Breast epithelium (tissue), 4 donors: Measurements from ENCODE around the gene ZNF536. TPM values are rescaled to one million over a fixed set of nuclear protein-coding genes. Genes with fewer than 3 reads are reported as not detected.

Experiments used
- DNase-seq, 2 donors: peaks; one replicate each; pipeline ENCODE4 v3.0.0-alpha.2; 2019; ENCODE audit warnings: low spot score in 2 of 2
- H3K27ac ChIP-seq, 2 donors: fragments of 200-600 bp; sonication (generic) in 1 of 2; one replicate each; pipeline ENCODE4 v1.5.1; 2016 to 2019; ENCODE audit warnings: mild to moderate bottlenecking in 1 of 2
- H3K27me3 ChIP-seq, 2 donors: fragments of 200-600 bp; sonication (generic) in 1 of 2; one replicate each; pipeline versions ENCODE4 v1.5.1 to v1.6.0; 2017 to 2019; ENCODE audit warnings: control low read depth in 1 of 2, mild to moderate bottlenecking in 1 of 2
- H3K36me3 ChIP-seq: fragments of 200-600 bp; one replicate; pipeline ENCODE4 v1.5.1; 2019
- H3K4me1 ChIP-seq, 2 donors: fragments of 200-600 bp; sonication (generic); one replicate each; pipeline ENCODE4 v1.5.1; 2016 to 2019; ENCODE audit warnings: control low read depth in 1 of 2
- H3K4me3 ChIP-seq, 3 donors: fragments of 200-600 bp; sonication (generic); 1 replicate in 2 of 3; 2 replicates in 1 of 3; pipeline ENCODE4 v1.5.1; 2016 to 2019; ENCODE audit warnings: mild to moderate bottlenecking in 3 of 3, moderate library complexity in 2 of 3
- H3K9me3 ChIP-seq, 2 donors: fragments of 200-600 bp; sonication (generic) in 1 of 2; one replicate each; pipeline ENCODE4 v1.5.1; 2016 to 2019; ENCODE audit warnings: control low read depth in 1 of 2
- CTCF ChIP-seq, 3 donors: fragments of 450-650 bp; IDR thresholded peaks; one replicate each; pipeline ENCODE4 v1.5.1; 2016 to 2017; ENCODE audit warnings: antibody characterized with exemption in 3 of 3, mild to moderate bottlenecking in 3 of 3, moderate library complexity in 3 of 3
- POLR2A ChIP-seq: fragments of 450-650 bp; IDR thresholded peaks from one replicate; pipeline ENCODE4 v1.6.1; 2016; ENCODE audit warnings: antibody characterized with exemption, mild to moderate bottlenecking, moderate library complexity
- POLR2AphosphoS5 ChIP-seq, 3 donors: sonication (generic); formaldehyde crosslinking; IDR thresholded peaks; one replicate each; pipeline ENCODE4 v1.6.1; 2017; ENCODE audit warnings: antibody characterized with exemption in 3 of 3
- intact Hi-C: fragments of 100-400 bp; cut with DNase I; formaldehyde crosslinking; loops from one replicate; pipeline ENCODE4 v1.15.1; 2023; ENCODE audit warnings: low total_unique reads
- total RNA-seq, 3 donors: library from RNA; depleted of rRNA; stranded (reverse); fragments of >200 nt; gene quantifications; one replicate each; pipeline ENCODE4 v1.1.0, GENCODE V29; 2016

ZNF536 gene
- total RNA-seq, 3 donors from 2014 or later: under 0.01 to 0.15 TPM; not detected in 1

- H3K4me3 ChIP-seq: no peak overlapping the region
Measured at GRCh38 chr19:30388819-30389218, 16.6 kb downstream of the ZNF536 start.

GRCh38 chr19:30390356-30390988 lies 18.3 kb downstream of the ZNF536 start:
- Histone ChIP-seq H3K36me3 (no peaks in the 10 kb centered on the region), H3K27me3 (peaks cover 0 to 8% of the 10 kb centered on the region in 2 donors), H3K4me3 (no peak overlapping the region), H3K4me1 (no peaks in the 10 kb centered on the region), H3K9me3 (no peaks in the 10 kb centered on the region), H3K27ac (no peak overlapping the region)
- TF ChIP-seq POLR2A (no peak), POLR2AphosphoS5 (IDR thresholded peaks at IDR 0.05) (no peak), CTCF (IDR thresholded peaks at IDR 0.05) (no peak)
- intact Hi-C loops: no loop called here
- DNase-seq: no peak

More at GRCh38 chr19:30388819-30389218, 16.6 kb downstream of the ZNF536 start:
- H3K4me1 ChIP-seq: no peaks in the 10 kb centered on the region
- TF ChIP-seq POLR2AphosphoS5 (IDR thresholded peaks at IDR 0.05) (no peak), CTCF (IDR thresholded peaks at IDR 0.05) (no peak), POLR2A (no peak)
- H3K27me3 ChIP-seq: peaks cover 0 to 6% of the 10 kb centered on the region in 2 donors
- H3K9me3 ChIP-seq: no peaks in the 10 kb centered on the region
- no peaks in the 10 kb centered on the region for H3K36me3 ChIP-seq
- no peak overlapping the region for H3K27ac ChIP-seq
- DNase-seq: no peak
- intact Hi-C loops: no loop called here

DNA sequence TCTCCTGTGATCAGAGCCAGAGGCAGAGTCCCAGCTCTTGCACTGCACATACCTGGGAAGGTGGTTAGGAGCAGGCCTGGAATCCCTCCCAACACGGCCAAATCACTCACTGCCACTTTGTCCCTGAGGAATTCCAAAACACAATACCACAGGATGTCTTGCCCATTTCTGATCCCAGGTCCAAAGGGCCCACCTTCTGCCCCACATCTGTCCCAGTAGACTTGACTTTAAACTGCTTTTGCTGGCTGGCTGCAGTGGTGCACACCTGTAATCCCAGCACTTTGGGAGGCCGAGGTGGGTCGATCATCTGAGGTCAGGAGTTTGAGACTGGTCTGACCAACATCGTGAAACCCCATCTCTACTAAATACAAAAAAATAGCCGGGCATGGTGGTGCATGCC lies 18.9 kb downstream of the ZNF536 start:
- no peak for TF ChIP-seq POLR2AphosphoS5 (IDR thresholded peaks at IDR 0.05)
- no peak for TF ChIP-seq CTCF (IDR thresholded peaks at IDR 0.05)
- no peak for TF ChIP-seq POLR2A
- Histone ChIP-seq H3K4me3 (no peak overlapping the region), H3K36me3 (no peaks in the 10 kb centered on the region), H3K4me1 (no peaks in the 10 kb centered on the region), H3K27me3 (peaks cover 0 to 8% of the 10 kb centered on the region in 2 donors), H3K9me3 (no peaks in the 10 kb centered on the region), H3K27ac (no peak overlapping the region)
- intact Hi-C loops: no loop called here
- no peak for DNase-seq

GRCh38 chr19:30391554-30392551 lies 19.7 kb downstream of the ZNF536 start:
- H3K36me3 ChIP-seq: no peaks in the 10 kb centered on the region
- DNase-seq: no peak
- intact Hi-C loops: no loop called here
- TF ChIP-seq CTCF (IDR thresholded peaks at IDR 0.05): no peak
- TF ChIP-seq POLR2A: no peak
- TF ChIP-seq POLR2AphosphoS5 (IDR thresholded peaks at IDR 0.05): no peak
- peaks cover 0 to 8% of the 10 kb centered on the region in 2 donors for H3K27me3 ChIP-seq
- no peaks in the 10 kb centered on the region for H3K9me3 ChIP-seq
- H3K4me3 ChIP-seq: no peak overlapping the region
- H3K4me1 ChIP-seq: no peaks in the 10 kb centered on the region
- H3K27ac ChIP-seq: no peak overlapping the region

DNA sequence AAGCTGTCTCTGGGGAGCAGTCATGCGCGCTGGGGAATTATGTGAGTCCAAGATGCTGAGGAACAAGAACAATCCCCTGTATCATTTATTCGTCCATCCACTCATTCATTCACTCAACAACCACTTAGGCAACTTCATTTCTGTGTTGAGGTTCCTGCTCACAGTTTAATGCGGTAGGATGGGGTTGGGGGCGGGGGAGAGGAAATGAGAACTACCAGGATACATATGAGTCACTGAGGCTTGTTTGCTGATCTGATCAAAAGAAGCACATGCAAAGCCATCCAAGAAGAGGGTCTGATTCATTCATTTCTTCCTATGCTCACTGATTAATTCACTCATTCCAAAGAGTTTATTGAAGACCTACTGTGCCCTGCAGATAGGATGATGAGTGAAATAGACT lies 20.9 kb downstream of the ZNF536 start:
- no peak overlapping the region for H3K27ac ChIP-seq
- H3K4me1 ChIP-seq: no peaks in the 10 kb centered on the region
- H3K9me3 ChIP-seq: no peaks in the 10 kb centered on the region
- DNase-seq: no peak
- intact Hi-C loops: no loop called here
- no peak overlapping the region for H3K4me3 ChIP-seq
- H3K36me3 ChIP-seq: no peaks in the 10 kb centered on the region
- TF ChIP-seq POLR2AphosphoS5 (IDR thresholded peaks at IDR 0.05) (no peak), CTCF (IDR thresholded peaks at IDR 0.05) (no peak), POLR2A (no peak)
- peaks cover 0 to 12% of the 10 kb centered on the region in 2 donors for H3K27me3 ChIP-seq
